Measurements from ENCODE around the gene DNAJB11. TPM values are rescaled to one million over a fixed set of nuclear protein-coding genes. Genes with fewer than 3 reads are reported as not detected.

DNAJB11 gene
- total RNA-seq, 1 experiment from 2014 or later: 87.9 TPM

DNA sequence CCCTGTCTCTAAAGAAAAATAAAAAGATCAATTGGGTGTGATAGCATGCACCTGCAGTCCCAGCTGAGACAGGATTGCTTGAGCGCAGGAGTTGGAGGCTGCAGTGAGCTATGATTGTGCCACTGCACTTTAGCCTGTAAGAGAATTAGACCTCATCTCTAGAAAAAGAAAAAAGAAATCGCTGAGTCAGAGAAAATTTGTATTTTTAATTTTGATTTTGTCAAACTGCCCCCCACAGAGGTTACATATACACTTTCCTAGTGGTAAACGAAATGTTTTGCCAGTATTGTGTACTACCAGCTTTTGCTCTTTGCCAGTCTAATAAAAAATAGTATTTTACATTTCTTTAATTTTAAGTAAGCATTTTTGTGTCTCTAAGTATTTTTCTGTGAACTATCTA lies 21.0 kb upstream of the DNAJB11 start:
- CTCF ChIA-PET: interaction anchor here (0.6 kb wide), 1 partner anchor 18 kb away, joined by 7 read pairs; the partner anchor contains the start of gene TBCCD1

GRCh38 chr3:186551387-186551786 lies 19.1 kb upstream of the DNAJB11 start:
- no peaks in the 10 kb centered on the region for H3K4me1 ChIP-seq (ENCODE audit: control insufficient read depth, insufficient read depth, low read length)
- intact Hi-C loops (cut with micrococcal nuclease; ENCODE audit: unreplicated experiment) (no loop called here), in situ Hi-C loops (cut with HindIII; ENCODE audit: low pct_unique_long_range_greater_than_20kb, low sequenced_read_pairs) (no loop called here)
- DNase-seq (ENCODE audit: low read depth, low spot score) (no peak), ATAC-seq (no peak)
- H3K9me3 ChIP-seq (ENCODE audit: control insufficient read depth, insufficient read depth, low read depth, low read length): no peaks in the 10 kb centered on the region
- CTCF ChIA-PET: no interaction called here
- no TSS peak for BruUV-seq (replicated peaks)
- peaks cover 3% of the 10 kb centered on the region for H3K36me3 ChIP-seq (ENCODE audit: control insufficient read depth, insufficient read depth, low read length)
- H3K27ac ChIP-seq (ENCODE audit: low read length): no peak overlapping the region
- no peaks in the 10 kb centered on the region for H3K27me3 ChIP-seq (ENCODE audit: control insufficient read depth, insufficient read depth, low read length)
- H3K4me3 ChIP-seq (ENCODE audit: low read depth in 2 of 2, low read length in 2 of 2): no peak overlapping the region
- POLR2A ChIA-PET: no interaction called here
- TF ChIP-seq POLR2AphosphoS5 (IDR thresholded peaks at IDR 0.05; ENCODE audit: low read depth, low read length): no peak
- TF ChIP-seq CTCF (IDR thresholded peaks at IDR 0.05): 0 out of 2 replicates have a peak, but pooled peaks have one; percentile 11
- TF ChIP-seq TCF7L2 (IDR thresholded peaks at IDR 0.05; ENCODE audit: low read depth, low read length): no peak
- TF ChIP-seq REST (IDR thresholded peaks at IDR 0.05; ENCODE audit: insufficient read depth in 1 of 2, low read depth in 2 of 2, low read length in 1 of 2): no peak
- TF ChIP-seq SIN3A (IDR thresholded peaks at IDR 0.05; ENCODE audit: borderline replicate concordance, insufficient read depth, low read depth, low read length): no peak

More for the DNA sequence above, 21.0 kb upstream of the DNAJB11 start:
- intact Hi-C loops (cut with micrococcal nuclease; ENCODE audit: unreplicated experiment): no loop called here
- POLR2A ChIA-PET: no interaction called here
- Histone ChIP-seq H3K4me3 (ENCODE audit: low read depth in 2 of 2, low read length in 2 of 2) (no peak overlapping the region), H3K9me3 (ENCODE audit: control insufficient read depth, insufficient read depth, low read depth, low read length) (no peaks in the 10 kb centered on the region), H3K4me1 (ENCODE audit: control insufficient read depth, insufficient read depth, low read length) (no peaks in the 10 kb centered on the region), H3K27ac (ENCODE audit: low read length) (no peak overlapping the region), H3K27me3 (ENCODE audit: control insufficient read depth, insufficient read depth, low read length) (no peaks in the 10 kb centered on the region), H3K36me3 (ENCODE audit: control insufficient read depth, insufficient read depth, low read length) (peaks cover 17% of the 10 kb centered on the region)
- DNase-seq (ENCODE audit: low read depth, low spot score) (no peak), ATAC-seq (no peak)
- in situ Hi-C loops (cut with HindIII; ENCODE audit: low pct_unique_long_range_greater_than_20kb, low sequenced_read_pairs): no loop called here
- no TSS peak for BruUV-seq (replicated peaks)
- TF ChIP-seq SIN3A (IDR thresholded peaks at IDR 0.05; ENCODE audit: borderline replicate concordance, insufficient read depth, low read depth, low read length) (no peak), TCF7L2 (IDR thresholded peaks at IDR 0.05; ENCODE audit: low read depth, low read length) (no peak), POLR2AphosphoS5 (IDR thresholded peaks at IDR 0.05; ENCODE audit: low read depth, low read length) (no peak), CTCF (IDR thresholded peaks at IDR 0.05) (no peak), REST (IDR thresholded peaks at IDR 0.05; ENCODE audit: insufficient read depth in 1 of 2, low read depth in 2 of 2, low read length in 1 of 2) (no peak)
